WTC11 (cell line): ENCODE measurements around the gene ATP5F1D. TPM values are rescaled to one million over a fixed set of nuclear protein-coding genes. Genes with fewer than 3 reads are reported as not detected.

Experiments used
- ATAC-seq: fragments of 200-7000 bp; cut with Tn5 transposase; 2 replicates; pipeline ENCODE4 v1.10.0; 2021; ENCODE audit warnings: mild to moderate bottlenecking, moderate library complexity
- CTCF ChIA-PET: fragments of 300-600 bp; sonication (Branson Sonifier 250); formaldehyde crosslinking; loops from one replicate; lab custom pipeline; 2021; ENCODE audit warnings: antibody characterized with exemption; lab: Charles Lee
- POLR2A ChIA-PET: fragments of 350-600 bp; sonication (Branson Sonifier 250); formaldehyde crosslinking; loops from one replicate; lab custom pipeline; 2021; ENCODE audit warnings: antibody characterized with exemption; lab: Charles Lee
- DNase-seq: peaks from one replicate; pipeline ENCODE4 v3.0.0; 2021; ENCODE audit warnings: low spot score
- H3K27ac Mint-ChIP-seq: 2 replicates; pipeline ENCODE4 v1.8.0; 2021; ENCODE audit warnings: mixed read lengths
- H3K27me3 Mint-ChIP-seq: 2 replicates; pipeline ENCODE4 v1.8.0; 2021; ENCODE audit warnings: low read depth, mild to moderate bottlenecking, moderate library complexity, mixed read lengths
- H3K36me3 Mint-ChIP-seq: 2 replicates; pipeline ENCODE4 v1.8.0; 2021; ENCODE audit warnings: mixed read lengths
- H3K4me1 Mint-ChIP-seq: 2 replicates; pipeline ENCODE4 v1.8.0; 2022; ENCODE audit warnings: mixed read lengths
- H3K4me3 Mint-ChIP-seq: 2 replicates; pipeline ENCODE4 v1.8.0; 2021; ENCODE audit warnings: mild to moderate bottlenecking, moderate library complexity, mixed read lengths
- H3K9me3 Mint-ChIP-seq: 2 replicates; pipeline ENCODE4 v1.8.0; 2021; ENCODE audit warnings: mixed read lengths
- CBFB ChIP-seq: sonication (generic); formaldehyde crosslinking; IDR thresholded peaks from 2 replicates; pipeline ENCODE4 v1.8.1; 2022; ENCODE audit warnings: mild to moderate bottlenecking, low read depth, missing genetic modification reagents
- GABPB1 ChIP-seq: sonication (generic); formaldehyde crosslinking; IDR thresholded peaks from 2 replicates; pipeline ENCODE4 v1.8.1; 2023; ENCODE audit warnings: mild to moderate bottlenecking, missing genetic modification reagents
- JUN ChIP-seq: sonication (generic); formaldehyde crosslinking; IDR thresholded peaks from 2 replicates; pipeline ENCODE4 v1.8.0; 2023; ENCODE audit warnings: mild to moderate bottlenecking, missing genetic modification reagents
- NFE2L1 ChIP-seq: sonication (generic); formaldehyde crosslinking; IDR thresholded peaks from 2 replicates; pipeline ENCODE4 v1.8.1; 2023; ENCODE audit warnings: missing genetic modification reagents
- NFYB ChIP-seq: sonication (generic); formaldehyde crosslinking; conservative IDR thresholded peaks from 2 replicates; pipeline ENCODE4 v1.8.0; 2022; ENCODE audit warnings: low read depth, missing genetic modification reagents
- NR1H2 ChIP-seq: sonication (generic); formaldehyde crosslinking; IDR thresholded peaks from 2 replicates; pipeline ENCODE4 v1.9.0; 2021; ENCODE audit warnings: mild to moderate bottlenecking, moderate library complexity, missing genetic modification reagents
- NR2C2 ChIP-seq: sonication (generic); formaldehyde crosslinking; IDR thresholded peaks from 2 replicates; pipeline ENCODE4 v1.8.0; 2022; ENCODE audit warnings: mild to moderate bottlenecking, missing genetic modification reagents
- RELA ChIP-seq: sonication (generic); formaldehyde crosslinking; IDR thresholded peaks from 2 replicates; pipeline ENCODE4 v1.8.1; 2022; ENCODE audit warnings: missing genetic modification reagents, mild to moderate bottlenecking, borderline replicate concordance
- RORB ChIP-seq: fragments of 250-450 bp; sonication (Bioruptor Pico); IDR thresholded peaks from 2 replicates; pipeline ENCODE4 v1.9.0; 2021; ENCODE audit warnings: mild to moderate bottlenecking
- SMAD3 ChIP-seq: sonication (generic); formaldehyde crosslinking; IDR thresholded peaks from 2 replicates; pipeline ENCODE4 v1.8.0; 2022; ENCODE audit warnings: missing genetic modification reagents, mild to moderate bottlenecking, borderline replicate concordance
- TEAD4 ChIP-seq: sonication (generic); formaldehyde crosslinking; IDR thresholded peaks from 2 replicates; pipeline ENCODE4 v1.8.0; 2022; ENCODE audit warnings: mild to moderate bottlenecking, missing genetic modification reagents
- USF1 ChIP-seq: sonication (generic); formaldehyde crosslinking; IDR thresholded peaks from 2 replicates; pipeline ENCODE4 v1.8.0; 2022; ENCODE audit warnings: mild to moderate bottlenecking, missing genetic modification reagents
- ZBTB21 ChIP-seq: sonication (generic); formaldehyde crosslinking; IDR thresholded peaks from 2 replicates; pipeline ENCODE4 v1.8.1; 2023; ENCODE audit warnings: mild to moderate bottlenecking, missing genetic modification reagents, borderline replicate concordance
- ZNF232 ChIP-seq: sonication (generic); formaldehyde crosslinking; IDR thresholded peaks from 2 replicates; pipeline ENCODE4 v1.8.0; 2022; ENCODE audit warnings: mild to moderate bottlenecking, missing genetic modification reagents
- ZSCAN18 ChIP-seq: fragments of 250-450 bp; sonication (Bioruptor Pico); IDR thresholded peaks from 2 replicates; pipeline ENCODE4 v2.1.2; 2022; ENCODE audit warnings: mild to moderate bottlenecking, moderate library complexity
- total RNA-seq: library from RNA; stranded (reverse); gene quantifications from 3 replicates; pipeline ENCODE4 v1.2.3, GENCODE V29; 2021

The ATP5F1D gene
- total RNA-seq, 1 experiment from 2014 or later: 277 TPM

DNA sequence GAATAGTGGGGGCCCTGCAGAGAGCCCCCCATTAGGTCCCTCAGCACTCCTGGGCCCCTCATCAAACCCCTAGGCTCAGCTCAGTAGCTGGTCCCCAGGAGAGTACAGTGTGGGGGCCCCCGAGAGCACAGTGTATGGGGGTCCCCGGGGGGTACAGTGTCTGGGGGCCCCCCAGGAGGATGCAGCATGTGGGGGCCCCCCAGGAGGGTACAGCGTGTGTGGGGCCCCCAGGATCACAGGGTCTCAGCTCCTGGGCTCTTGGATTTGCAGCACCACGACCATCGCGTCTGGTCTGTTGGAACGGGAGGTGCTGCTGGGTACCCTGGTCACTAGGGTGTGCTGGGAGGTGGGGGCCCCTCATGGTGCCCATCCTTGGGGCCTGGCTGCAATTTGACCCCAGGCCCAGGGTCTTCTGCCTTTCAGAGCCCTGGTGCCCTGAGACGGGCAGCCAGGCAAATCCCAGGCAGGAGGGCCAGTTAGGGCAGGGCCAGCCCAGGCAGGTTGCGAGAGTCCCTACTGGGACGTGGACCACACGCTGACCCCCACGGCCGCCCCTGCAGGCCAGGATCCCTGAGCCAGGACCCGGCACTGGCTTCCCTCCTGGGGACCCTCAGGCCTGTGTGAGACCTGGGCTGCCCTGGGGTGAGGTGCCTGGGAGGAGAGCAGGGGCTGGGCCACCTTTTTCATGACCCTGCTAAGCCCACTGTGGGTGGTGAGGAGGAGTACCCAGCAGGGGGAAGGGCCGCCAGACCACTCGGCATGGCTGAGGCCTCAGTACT lies 17.3 kb upstream of the ATP5F1D start (continued):
- TF ChIP-seq ZSCAN18 (CRISPR knock-in tag): no peak

- Mint-ChIP-seq H3K36me3 (no peaks in the 10 kb centered on the region; the same call in 1 of the 2 replicates), H3K27me3 (no peaks in the 10 kb centered on the region), H3K9me3 (no peaks in the 10 kb centered on the region), H3K27ac (no peak overlapping the region), H3K4me3 (no peak overlapping the region), H3K4me1 (no peaks in the 10 kb centered on the region)
- no peak for ATAC-seq
- TF ChIP-seq ZNF232 (CRISPR knock-in tag): no peak
- no peak for TF ChIP-seq CBFB
- TF ChIP-seq ZBTB21 (CRISPR knock-in tag): no peak
- TF ChIP-seq NR1H2 (CRISPR knock-in tag): no peak
- DNase-seq: no peak
- ChIA-PET CTCF (interaction anchor here (1.0 to 2.1 kb wide), 5 partner anchors 8 to 143 kb away, joined by 3 to 8 read pairs (median 4); no protein-coding TSS in a partner anchor), POLR2A (interaction anchor here (0.7 kb wide), 1 partner anchor 1705 kb away, joined by 4 read pairs; no protein-coding TSS in a partner anchor)
Measured at GRCh38 chr19:1224847-1225246, 16.7 kb upstream of the ATP5F1D start.

DNA sequence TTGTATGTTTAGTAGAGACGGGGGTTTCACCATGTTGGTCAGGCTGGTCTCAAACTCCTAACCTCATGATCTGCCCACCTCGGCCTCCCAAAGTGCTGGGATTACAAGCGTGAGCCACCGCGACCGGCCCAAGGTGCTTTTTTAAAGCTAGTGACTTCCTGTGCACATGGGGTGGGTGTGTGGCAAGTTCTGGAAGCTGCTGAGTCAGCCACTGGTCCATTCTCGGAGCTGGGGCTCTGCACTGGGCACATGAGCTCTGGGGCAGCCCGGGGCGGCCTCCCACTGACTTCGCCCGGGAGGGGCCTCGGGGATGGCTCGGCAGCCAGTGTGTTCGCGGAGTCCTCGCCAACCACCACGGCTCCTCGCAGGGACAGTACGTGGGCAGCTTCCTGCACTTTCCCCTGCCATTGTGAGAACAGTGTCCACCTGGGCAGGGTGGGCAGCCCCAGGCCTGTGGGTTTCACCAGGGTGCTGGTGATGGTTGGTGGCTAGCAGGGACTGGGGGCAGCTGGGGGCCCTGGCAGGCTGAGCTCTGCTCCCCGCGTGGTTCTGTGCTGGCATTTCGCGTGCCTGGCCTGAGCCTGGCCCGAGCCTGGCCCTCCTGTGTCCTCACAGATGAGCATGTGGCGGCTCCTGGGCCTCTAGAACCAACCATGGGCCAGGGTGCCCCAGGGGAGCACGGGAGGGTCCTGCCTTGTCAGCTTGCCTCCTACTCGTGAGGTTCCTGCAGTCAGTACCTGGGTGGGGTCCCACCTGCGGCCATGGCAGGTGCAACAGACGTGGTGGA lies 15.9 kb upstream of the ATP5F1D start:
- DNase-seq (no peak), ATAC-seq (no peak)
- no peaks in the 10 kb centered on the region for H3K4me1 Mint-ChIP-seq
- ChIA-PET CTCF (interaction anchor here (1.0 to 2.1 kb wide), 7 partner anchors 9 to 221 kb away, joined by 3 to 8 read pairs (median 4); no protein-coding TSS in a partner anchor), POLR2A (no interaction called here)
- no peaks in the 10 kb centered on the region for H3K9me3 Mint-ChIP-seq
- no peaks in the 10 kb centered on the region; the same call in 1 of the 2 replicates for H3K36me3 Mint-ChIP-seq
- TF ChIP-seq SMAD3 (CRISPR knock-in tag) (no peak), ZSCAN18 (CRISPR knock-in tag) (no peak), RORB (CRISPR knock-in tag) (no peak), NFYB (no peak), JUN (no peak), USF1 (no peak), NFE2L1 (no peak), NR2C2 (no peak), GABPB1 (CRISPR knock-in tag) (no peak)
- no peak overlapping the region for H3K27ac Mint-ChIP-seq
- no peak overlapping the region for H3K4me3 Mint-ChIP-seq
- H3K27me3 Mint-ChIP-seq: no peaks in the 10 kb centered on the region

GRCh38 chr19:1226227-1226518 lies 15.4 kb upstream of the ATP5F1D start:
- Mint-ChIP-seq H3K36me3 (no peaks in the 10 kb centered on the region), H3K9me3 (no peaks in the 10 kb centered on the region), H3K4me1 (no peaks in the 10 kb centered on the region), H3K27me3 (no peaks in the 10 kb centered on the region), H3K4me3 (no peak overlapping the region), H3K27ac (no peak overlapping the region)
- ChIA-PET POLR2A (no interaction called here), CTCF (interaction anchor here (1.1 to 2.1 kb wide), 5 partner anchors 9 to 222 kb away, joined by 3 to 8 read pairs (median 5); no protein-coding TSS in a partner anchor)
- DNase-seq: no peak
- TF ChIP-seq TEAD4 (CRISPR knock-in tag): no peak
- TF ChIP-seq RELA: 0 out of 2 replicates have a peak, but pooled peaks have one; percentile 44
- no peak for ATAC-seq
